Hematopoietic multipotent progenitor cell (in vitro differentiated cells): Measurements from ENCODE around the gene HMGCS1. TPM values are rescaled to one million over a fixed set of nuclear protein-coding genes. Genes with fewer than 3 reads are reported as not detected.
"Not testable (repeated sequence)": the region's sequence is repeated elsewhere in the genome, so short reads cannot be mapped to it uniquely, and the experiment has no call there.

Experiments
- DNase-seq, 3 donors: peaks; one replicate each; pipeline ENCODE4 v3.0.0-alpha.2; 2011 to 2015; ENCODE audit warnings: low read depth in 2 of 3, low spot score in 2 of 3
- total RNA-seq: library from RNA; depleted of rRNA; stranded (reverse); fragments of >200 nt; gene quantifications from one replicate; pipeline ENCODE4 v1.2.3, GENCODE V29; 2012

Gene HMGCS1
- 25.3 TPM for total RNA-seq

DNA sequence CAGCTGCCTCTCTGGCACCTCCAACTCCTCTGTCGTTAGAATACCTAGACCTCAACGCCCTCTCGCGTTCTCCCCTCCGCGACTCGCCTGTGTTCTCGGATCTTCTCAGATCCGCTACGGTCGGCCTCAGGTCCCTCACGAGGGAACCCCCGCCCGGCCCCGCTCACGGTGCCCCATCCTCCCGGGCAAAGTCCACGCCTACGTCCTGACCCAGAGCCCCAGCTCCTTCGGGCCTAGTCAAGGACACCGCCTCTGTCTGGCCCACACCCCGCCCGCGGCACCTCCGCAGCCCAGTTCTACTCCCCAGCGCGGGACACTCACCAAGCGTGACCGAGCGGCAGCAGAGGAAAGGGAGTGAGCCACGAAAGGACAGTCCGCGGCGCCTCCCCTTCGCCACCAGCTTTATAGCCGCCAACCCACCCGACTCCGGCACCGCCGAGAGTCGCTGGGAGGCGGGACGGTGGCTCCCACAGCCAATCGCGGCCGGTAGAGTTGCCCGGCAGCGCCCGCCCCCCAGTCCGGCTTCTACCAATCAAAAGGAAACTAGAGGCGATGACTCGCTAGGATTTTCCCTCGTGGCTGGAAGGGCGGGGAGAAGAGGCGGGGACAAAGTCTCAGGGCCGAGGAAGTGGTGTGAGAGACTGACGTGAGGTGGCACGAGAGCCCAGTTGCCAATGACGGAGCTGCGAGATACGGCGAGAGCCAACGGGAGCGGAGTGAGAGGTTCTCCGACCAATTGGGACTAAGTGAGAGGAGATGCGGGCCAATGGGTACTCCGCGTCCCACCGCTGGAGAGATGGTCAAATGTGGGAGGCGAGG lies at the start of gene HMGCS1:
Gene HMGCS1 (minus strand): TSS at position 378 of the 819 bp plus-strand sequence. CDS start 14,447 bp downstream, outside the sequence.
- peak; percentile 89 to 100 (median 99) for DNase-seq

DNA sequence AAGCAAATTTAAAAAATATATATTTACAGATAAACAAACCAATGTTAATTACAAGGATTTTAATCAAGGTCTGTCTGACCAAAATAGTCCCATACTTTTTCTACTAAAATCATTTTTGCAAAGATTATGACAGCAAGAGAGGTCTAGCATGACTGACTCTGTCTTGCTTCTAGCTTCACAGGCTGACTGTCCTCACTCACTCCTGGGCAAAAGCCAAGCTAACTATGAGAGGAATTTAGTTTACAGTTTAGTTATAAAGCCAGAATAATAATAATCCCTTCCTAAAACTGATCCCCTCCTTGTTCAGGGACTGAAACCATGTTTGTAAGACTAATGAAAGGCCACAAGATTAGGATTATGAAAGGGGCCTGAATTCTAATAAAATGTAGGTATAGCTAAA lies 45.5 kb upstream of the HMGCS1 start:
- DNase-seq: no peak

DNA sequence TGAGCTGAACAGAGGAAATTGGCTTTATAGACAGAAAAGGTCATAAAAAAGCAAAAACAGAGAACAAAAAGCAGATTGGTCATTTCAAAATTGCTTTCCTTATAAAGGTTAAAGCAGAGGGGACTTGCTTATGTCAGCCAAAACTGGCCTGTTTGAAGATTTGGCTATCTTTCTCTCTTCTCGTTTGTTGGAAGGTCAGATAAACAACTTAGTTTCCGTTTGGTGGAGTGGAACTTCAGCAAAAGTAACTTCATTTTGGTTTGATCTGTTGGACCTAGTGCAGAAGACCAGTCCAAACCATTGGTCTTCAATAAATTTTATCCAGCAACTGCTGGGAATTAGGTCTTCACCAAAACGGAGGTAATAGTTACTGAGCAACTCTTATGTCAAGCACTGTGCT lies 45.1 kb upstream of the HMGCS1 start:
- no peak for DNase-seq

DNA sequence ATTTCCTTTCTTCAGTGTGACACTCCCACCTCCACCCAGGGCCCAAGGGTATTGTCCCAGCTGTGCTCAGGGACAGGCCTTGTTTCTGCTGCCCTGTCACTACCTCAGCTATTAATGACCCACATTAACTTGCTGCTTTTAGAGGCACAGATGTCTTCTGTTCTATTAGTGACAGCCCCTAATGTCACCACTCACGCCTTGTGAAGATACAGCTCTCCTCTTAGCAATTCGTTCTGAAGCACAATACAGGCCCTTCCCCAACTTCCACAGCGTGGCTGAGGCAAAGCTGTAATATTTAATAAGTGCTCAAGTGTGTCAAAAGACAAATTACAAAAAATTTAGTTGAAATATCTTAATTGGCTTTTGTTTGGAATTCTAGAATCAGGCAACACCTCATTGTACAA lies 44.7 kb upstream of the HMGCS1 start:
- DNase-seq: no peak

DNA sequence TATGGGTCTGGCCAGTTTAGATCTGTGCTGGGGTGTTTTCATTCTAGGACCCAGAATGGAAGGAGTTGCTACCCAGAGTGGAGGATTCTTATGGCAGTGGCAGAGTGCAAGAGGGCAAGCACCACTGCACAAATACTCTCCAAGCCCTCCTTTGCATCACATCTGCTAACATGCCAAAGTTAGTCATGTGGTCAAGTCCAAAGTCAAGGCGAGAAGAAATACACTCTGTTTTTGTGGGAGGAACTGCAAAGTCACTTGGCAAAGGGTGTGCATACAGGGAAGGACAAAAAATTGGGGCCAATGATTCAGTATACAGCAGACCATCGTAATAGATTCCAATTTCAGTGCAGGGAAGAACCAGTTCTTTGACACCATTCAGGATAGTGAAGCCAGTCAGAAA lies 43.9 kb upstream of the HMGCS1 start:
- DNase-seq: no peak

DNA sequence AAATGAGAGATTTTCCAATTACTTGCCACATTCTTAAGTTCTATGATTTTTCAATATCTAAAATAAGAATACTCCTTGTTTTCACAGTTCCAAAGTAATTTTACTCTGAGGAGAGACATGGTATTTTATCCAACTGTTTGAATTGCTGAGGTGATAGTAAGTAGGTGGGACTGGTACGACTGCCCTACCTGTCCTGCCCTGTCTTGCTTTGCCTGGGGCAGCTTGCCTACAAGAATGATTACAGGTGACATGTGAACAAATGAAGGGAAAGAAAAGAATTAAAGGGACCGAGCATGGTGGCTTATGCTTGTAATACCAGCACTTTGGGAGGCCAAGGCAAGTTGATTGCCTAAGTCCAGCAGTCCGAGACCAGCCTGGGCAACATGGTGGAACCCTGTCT lies 41.6 kb upstream of the HMGCS1 start:
- no peak for DNase-seq

DNA sequence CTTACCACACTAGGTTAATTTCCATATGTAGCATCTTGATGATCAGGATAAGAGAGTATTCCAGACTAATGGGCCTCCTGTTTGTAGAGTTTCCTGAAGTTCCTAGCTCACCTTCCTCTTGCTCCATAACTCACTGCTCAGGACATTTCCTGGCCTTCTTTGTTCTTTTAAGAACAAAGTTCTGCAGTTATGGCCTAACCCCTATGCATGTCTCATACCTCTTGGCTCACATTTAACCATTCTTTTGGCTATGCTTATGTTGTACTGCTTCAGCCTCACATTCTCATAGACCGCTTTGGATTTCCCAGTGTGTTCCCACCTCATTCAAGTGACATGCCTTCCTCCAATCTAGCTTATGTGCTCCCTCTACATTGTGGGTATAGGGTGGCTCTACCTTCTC lies 40.5 kb upstream of the HMGCS1 start:
- no peak for DNase-seq

DNA sequence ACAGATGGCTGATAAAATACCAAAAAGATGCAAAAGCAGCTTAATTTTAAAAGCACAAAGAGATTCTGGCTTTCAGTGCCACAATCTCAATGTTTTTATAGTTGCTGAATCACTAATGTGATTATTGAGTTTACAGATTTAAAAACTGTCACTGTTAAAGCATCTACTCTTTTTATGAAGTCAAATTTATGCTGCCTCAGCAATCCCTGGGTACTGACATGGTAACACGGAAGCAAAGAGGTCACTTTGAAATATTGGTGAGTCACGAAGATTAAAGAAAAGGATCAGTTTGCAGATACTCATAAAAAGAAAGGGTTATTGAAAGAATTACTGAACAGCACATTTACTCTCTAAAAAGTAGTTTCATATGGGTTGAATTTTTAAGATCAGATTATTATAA lies 39.7 kb upstream of the HMGCS1 start:
- DNase-seq: no peak

DNA sequence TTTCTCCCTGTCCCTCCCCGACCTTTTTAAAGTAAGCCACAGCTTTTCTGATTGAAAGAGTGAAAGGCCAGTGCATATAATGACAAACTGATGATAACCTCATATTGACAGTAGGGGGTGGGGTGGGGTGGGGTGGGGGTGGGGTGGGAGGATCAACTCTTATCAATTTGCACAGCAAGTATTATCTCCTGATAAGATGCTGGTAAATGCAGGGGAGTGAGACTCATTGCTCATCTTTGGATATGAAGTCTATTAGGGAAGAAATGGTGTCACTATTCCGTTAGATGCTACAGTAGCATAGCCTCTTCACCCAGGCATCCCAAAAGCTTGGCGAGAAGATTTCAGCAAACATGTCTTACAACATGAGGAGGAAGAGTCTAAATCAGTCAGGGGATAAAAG lies 38.9 kb upstream of the HMGCS1 start:
- DNase-seq: no peak

DNA sequence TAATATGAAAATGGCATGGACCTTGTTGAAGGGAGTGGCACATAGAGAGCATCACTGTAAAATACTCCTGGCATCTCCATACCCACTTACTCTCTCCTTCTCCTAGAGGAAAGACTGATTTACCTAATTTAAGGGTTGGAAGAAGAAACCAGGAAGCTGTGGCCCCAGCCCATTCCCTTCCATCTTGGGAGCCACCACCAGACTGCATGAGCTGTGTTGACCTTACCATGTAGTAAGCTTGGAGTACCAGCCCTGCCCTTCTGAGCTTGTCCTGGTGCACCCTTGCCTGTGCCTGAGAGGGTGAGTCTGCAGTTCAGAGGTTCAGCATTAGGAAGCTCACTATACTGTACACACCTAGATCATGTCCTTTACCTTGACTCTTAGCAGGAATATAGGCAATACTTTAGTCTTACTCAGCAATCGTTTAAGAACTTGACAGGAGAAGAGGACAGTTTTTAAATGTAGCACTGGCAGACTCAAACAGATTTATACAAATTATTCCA lies 35.7 kb upstream of the HMGCS1 start:
- DNase-seq: no peak

DNA sequence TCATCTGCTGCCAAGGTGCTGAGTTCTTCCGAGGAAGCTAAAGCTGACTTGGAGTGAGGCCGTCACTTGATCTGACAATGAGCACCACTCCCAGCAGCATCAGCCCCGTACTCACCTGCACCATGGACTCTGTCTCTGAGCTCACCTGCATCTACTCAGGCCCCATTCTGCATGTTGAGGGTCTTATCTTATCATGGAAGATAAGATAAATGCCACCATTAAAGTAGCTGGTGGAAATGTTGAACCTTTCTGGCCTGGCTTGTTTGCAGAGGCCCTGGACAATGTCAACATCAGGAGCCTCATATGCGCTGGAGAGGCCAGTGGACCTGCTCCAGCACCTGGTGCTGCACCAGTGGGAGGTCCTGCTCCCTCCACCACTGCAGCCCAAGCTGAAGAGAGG lies 35.0 kb upstream of the HMGCS1 start:
- no peak for DNase-seq

DNA sequence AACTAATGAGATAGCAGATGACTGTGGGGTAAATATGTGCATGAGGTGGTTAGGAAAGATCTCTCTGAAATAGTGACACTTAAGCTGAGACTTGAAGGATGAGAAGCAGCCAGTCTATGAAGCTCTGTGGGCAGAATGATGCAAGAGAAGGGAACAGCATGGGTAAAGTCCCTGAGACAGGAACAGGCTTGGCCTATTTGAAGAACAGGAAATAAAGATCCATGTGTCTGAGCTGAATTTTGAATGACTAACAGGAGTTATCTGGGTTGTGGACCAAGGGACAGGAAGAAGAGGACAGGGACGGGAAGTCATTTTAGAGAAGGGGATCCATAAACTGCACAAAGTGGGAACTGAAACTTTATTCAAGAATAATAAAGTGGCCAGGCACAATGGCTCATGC lies 25.6 kb upstream of the HMGCS1 start:
- no peak for DNase-seq

DNA sequence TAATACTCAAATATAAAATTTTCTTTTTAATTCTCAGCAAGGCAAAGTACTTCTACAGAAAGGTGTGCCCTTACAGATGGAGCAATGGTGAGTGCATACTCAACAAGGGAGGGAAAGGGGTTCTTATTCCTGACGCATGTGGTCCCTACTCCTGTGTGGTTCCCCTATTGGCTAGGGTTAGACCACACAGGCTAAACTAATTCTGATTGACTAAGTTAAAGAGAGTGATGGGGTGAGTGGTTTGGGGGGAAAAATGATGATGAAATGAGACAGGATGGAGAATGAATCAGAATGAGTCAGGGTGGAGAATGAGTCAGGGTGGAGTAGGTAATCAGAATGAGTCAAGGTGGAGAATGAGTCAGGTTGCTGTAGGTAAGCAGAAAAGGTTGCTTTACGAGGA lies 22.9 kb upstream of the HMGCS1 start:
- no peak for DNase-seq

DNA sequence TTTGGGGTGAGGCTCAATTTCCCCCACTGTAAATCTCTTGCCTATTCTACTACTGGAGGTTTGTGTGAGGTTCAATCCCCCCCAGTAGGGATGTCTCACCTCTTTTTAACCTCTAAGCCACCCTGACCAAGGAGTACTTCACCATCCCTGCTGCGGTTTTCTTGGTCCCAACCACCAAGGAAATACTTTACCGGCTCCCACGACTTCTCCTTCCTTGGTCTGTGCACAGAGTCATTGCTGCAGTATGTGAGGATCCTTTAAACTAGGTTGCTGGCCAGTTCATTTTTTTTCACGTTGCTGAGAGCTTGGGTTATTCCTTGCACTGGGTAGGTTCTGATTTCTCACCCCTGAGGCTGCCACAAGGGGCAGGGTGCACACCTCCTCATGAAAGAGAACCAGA lies 22.5 kb upstream of the HMGCS1 start:
- no peak for DNase-seq

DNA sequence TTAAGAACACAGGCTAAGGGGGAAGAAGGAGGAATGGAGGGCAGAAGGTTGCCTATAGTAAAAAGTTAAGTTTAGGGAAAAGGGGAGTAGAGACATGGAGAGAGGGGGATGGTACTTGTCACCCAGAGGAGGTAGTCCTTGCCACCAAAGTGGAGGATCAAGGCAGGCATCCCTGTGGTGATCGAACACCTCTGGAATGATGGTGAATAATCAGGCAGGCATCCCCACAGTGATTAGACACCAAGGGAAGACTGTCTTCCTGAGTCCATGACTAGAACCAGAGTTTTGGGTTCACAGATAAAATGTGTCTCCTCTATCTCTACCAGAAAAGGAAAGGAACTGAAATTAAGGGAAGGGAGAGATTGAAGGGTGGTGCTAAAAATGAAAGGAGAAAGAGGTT lies 19.2 kb upstream of the HMGCS1 start:
- DNase-seq: no peak

DNA sequence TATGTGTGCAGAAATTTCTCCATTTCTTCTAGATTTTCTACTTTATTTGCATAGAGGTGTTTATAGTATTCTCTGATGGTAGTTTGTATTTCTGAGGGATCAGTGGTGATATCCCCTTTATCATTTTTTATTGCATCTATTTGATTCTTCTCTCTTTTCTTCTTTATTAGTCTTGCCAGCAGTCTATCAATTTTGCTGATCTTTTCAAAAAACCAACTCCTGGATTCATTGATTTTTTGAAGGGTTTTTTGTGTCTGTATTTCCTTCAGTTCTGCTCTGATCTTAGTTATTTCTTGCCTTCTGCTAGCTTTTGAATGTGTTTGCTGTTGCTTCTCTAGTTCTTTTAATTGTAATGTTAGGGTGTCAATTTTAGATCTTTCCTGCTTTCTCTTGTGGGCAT lies 12.4 kb upstream of the HMGCS1 start:
- DNase-seq: not testable (repeated sequence)

DNA sequence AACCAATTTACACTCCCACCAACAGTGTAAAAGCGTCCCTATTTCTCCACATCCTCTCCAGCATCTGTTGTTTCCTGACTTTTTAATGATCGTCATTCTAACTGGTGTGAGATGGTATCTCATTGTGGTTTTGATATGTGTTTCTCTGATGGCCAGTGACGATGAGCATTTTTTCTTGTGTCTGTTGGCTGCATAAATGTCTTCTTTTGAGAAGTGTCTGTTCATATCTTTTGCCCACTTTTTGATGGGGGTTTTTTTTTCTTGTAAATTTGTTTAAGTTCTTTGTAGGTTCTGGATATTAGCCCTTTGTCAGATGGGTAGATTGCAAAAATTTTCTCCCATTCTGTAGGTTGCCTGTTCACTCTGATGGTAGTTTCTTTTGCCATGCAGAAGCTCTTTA lies 10.3 kb upstream of the HMGCS1 start:
- DNase-seq: not testable (repeated sequence)

DNA sequence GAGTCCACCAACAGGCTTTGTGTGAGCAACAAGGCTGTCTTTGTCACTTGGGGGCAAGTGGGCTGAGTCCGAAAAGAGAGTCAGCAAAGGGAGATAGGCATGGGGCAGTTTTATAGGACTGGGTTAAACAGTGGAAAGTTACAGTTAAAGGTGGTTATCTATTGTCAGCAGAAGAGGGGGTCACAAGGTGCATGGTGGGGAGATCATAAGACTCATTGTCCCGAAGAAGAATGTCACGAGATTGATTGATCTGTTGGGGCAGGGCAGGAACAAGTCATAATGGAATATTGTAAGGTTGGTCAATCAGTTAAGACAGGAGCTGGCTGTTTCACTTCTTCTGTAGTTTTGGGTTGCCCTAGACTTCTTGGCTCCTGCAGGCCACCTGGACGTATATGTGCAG lies 7.6 kb upstream of the HMGCS1 start:
- DNase-seq: no peak

DNA sequence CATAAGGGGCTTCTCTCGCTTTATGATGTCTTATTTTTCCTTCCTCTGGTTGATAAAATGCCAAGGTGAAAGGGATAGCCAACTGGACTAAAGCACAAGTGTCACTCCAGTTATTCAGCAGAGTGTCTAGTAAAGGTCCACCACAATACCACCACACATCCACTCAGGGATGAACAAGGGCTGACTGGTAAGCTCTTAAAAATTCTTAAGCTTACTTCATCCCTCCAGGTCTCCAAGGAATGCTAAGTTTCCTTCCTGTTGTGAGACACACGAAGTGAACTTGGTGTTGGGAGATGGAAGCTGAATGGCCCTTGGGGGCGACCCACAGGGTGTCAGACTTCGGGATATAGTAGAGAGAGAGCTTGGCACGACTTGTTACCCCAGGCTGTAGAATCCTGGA lies 3.2 kb upstream of the HMGCS1 start:
- no peak for DNase-seq

DNA sequence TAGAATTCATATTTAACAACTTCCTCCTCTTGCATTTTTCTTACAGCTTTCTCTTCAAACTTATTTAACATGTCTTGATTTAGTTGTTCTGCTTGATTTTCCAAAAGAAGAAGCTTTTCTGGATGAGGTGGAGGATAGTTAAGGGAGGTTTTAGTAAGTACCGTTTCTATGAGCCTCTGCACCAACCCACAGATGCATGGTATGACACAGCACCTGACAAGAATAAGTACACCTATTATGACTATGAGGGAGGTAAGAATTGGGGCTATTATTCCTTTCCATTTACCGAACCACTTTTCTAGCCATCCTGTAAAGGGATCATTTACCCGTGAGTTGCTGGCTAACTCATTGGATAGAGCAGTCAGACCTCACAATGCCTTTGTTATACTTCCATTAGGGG lies 2.5 kb upstream of the HMGCS1 start:
- no peak for DNase-seq

DNA sequence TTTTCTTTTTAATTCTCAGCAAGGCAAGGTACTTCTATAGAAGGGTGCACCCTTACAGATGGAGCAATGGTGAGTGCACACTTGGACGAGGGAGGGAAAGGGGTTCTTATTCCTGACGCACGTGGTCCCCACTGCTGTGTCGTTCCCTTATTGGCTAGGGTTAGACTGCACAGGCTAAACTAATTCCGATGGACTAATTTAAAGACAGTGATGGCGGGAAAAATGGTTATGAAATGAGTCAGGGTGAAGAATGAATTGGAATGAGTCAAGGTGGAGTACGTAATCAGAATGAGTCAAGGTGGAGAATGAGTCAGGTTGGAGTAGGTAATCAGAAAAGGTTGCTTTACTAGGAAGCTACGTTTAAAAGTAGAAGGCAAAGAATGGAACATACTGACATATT lies 2.1 kb upstream of the HMGCS1 start:
- DNase-seq: no peak

DNA sequence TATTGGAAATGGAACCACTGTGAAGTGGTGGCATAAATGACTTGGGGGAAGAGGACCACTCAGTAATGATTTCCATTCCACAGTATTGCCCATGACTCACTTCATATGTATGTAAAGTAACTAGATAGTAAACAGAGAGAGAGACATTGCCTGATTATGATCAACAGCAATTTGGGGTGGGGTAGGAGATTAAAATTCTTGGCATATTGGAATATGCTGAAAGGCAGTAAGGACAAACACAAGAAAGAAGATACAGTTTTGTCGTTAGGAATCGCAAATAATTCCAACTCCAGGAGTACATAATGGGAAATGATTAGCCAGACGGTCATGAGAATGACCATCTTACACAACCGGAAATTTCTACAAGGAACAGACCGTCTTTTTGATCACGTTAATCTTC lies 1.5 kb upstream of the HMGCS1 start:
- DNase-seq: no peak
